BLaER1 treated with 17β-estradiol and CSF1 and Interleukin-3, amounts not matched to agents 10 nM and 100 nM (cell line): ENCODE data around the gene TEX13C.

Experiments used
- H3K27ac ChIP-seq, 11 experiments: shearing (Covaris generic); formaldehyde crosslinking; 2 replicates each; pipeline ENCODE4 v1.8.1; 2022
- H3K27me3 ChIP-seq, 11 experiments: shearing (Covaris generic); formaldehyde crosslinking; 2 replicates each; pipeline ENCODE4 v1.8.1; 2022
- H3K36me3 ChIP-seq, 11 experiments: shearing (Covaris generic); formaldehyde crosslinking; 2 replicates each; pipeline ENCODE4 v1.8.1; 2022
- H3K4me1 ChIP-seq, 10 experiments: shearing (Covaris generic); formaldehyde crosslinking; 2 replicates each; pipeline ENCODE4 v1.8.1; 2022
- H3K4me2 ChIP-seq, 11 experiments: shearing (Covaris generic); formaldehyde crosslinking; 2 replicates each; pipeline ENCODE4 v1.8.1; 2022
- H3K4me3 ChIP-seq, 10 experiments: shearing (Covaris generic); formaldehyde crosslinking; 2 replicates each; pipeline ENCODE4 v1.8.1; 2022
- H3K9ac ChIP-seq, 11 experiments: shearing (Covaris generic); formaldehyde crosslinking; 2 replicates each; pipeline ENCODE4 v1.8.1; 2022
- H3K9me3 ChIP-seq, 11 experiments: shearing (Covaris generic); formaldehyde crosslinking; replicated peaks in 1 of 11; 2 replicates each; pipeline ENCODE4 v1.8.1; 2022
- H4K20me1 ChIP-seq, 11 experiments: shearing (Covaris generic); formaldehyde crosslinking; 2 replicates each; pipeline ENCODE4 v1.8.1; 2022
- Cebpa-rat ChIP-seq, 11 experiments: shearing (Covaris generic); IDR thresholded peaks; 2 replicates each; pipeline ENCODE4 v1.8.1; 2022

TEX13C gene

GRCh38 chrX:125374169-125374568, 54.5 kb downstream of the TEX13C start:
- Histone ChIP-seq H3K36me3 (no peaks in the 10 kb centered on the region), H3K4me3 (no peak overlapping the region), H3K4me1 (no peaks in the 10 kb centered on the region), H3K4me2 (no peak overlapping the region), H3K9me3 (peaks cover 0 to 8% (median 5%) of the 10 kb centered on the region in 11 experiments; a peak in 5 of 22 replicates), H3K27me3 (peaks cover 44 to 100% (median 86%) of the 10 kb centered on the region in 11 experiments), H3K9ac (no peak overlapping the region), H3K27ac (no peak overlapping the region), H4K20me1 (peaks cover 0 to 8% (median 0%) of the 10 kb centered on the region in 11 experiments; a peak in 2 of 22 replicates)
- TF ChIP-seq Cebpa-rat (IDR thresholded peaks at IDR 0.05), result no peak
